Cardiac ventricle fibroblast (primary cell): Measurements from ENCODE around the gene LLPH. TPM values are rescaled to one million over a fixed set of nuclear protein-coding genes. Genes with fewer than 3 reads are reported as not detected.

Source experiments
- total RNA-seq: library from RNA; depleted of rRNA; stranded (reverse); fragments of >200 nt; gene quantifications from 2 replicates; pipeline ENCODE4 v1.2.3, GENCODE V29; 2015

The LLPH gene
- total RNA-seq: 11.2 and 12.1 TPM in 2 replicates

GRCh38 chr12:66130267-66131066, at the start of gene LLPH:
LLPH (minus strand) TSS chr12:66130750; CDS start chr12:66129106, 1,644 bp downstream.

GRCh38 chr12:66169221-66170170, 38.9 kb upstream of the LLPH start, which contains the start of gene TMBIM4:
TMBIM4 (minus strand) TSS chr12:66169996; CDS start chr12:66169951, 45 bp downstream.

Other genes starting within 250 kb of the LLPH start
- 186 and 220 TPM in 2 replicates for gene TMBIM4, start 39.2 kb upstream of the LLPH start, total RNA-seq
- gene IRAK3, start 58.5 kb upstream of the LLPH start, total RNA-seq: 18.3 and 18.7 TPM in 2 replicates
- gene HELB, start 171.7 kb upstream of the LLPH start, total RNA-seq: 1.3 and 2.2 TPM in 2 replicates